Activated gamma-delta T cell treated with Interleukin-2 at 50 U/mL for 16 hours (primary cell): Measurements from ENCODE around the gene TMEM120B.
"Not testable (repeated sequence)": the region's sequence is repeated elsewhere in the genome, so short reads cannot be mapped to it uniquely, and the experiment has no call there.

Source experiments
- DNase-seq: peaks from one replicate; pipeline ENCODE4 v3.0.0-alpha.2; 2020

Gene TMEM120B

GRCh38 chr12:121776190-121777098 lies 63.9 kb downstream of the TMEM120B start:
- peak; percentile 95 for DNase-seq

- DNase-seq, result no peak
These were observed 66.2 kb downstream of the TMEM120B start for GRCh38 chr12:121778567-121779421.

GRCh38 chr12:121779422-121779895 lies 66.9 kb downstream of the TMEM120B start:
- DNase-seq, result no peak

- DNase-seq, result no peak
These were observed 67.9 kb downstream of the TMEM120B start for GRCh38 chr12:121780429-121780828.

- DNase-seq, result no peak
These were observed 69.0 kb downstream of the TMEM120B start for GRCh38 chr12:121781484-121781997.

- DNase-seq, result peak; percentile 46
These were observed 69.7 kb downstream of the TMEM120B start for GRCh38 chr12:121781998-121782979.

GRCh38 chr12:121783766-121784165 lies 71.2 kb downstream of the TMEM120B start:
- DNase-seq, result no peak

GRCh38 chr12:121784460-121784859 lies 71.9 kb downstream of the TMEM120B start:
- no peak for DNase-seq

GRCh38 chr12:121786440-121786825 lies 73.9 kb downstream of the TMEM120B start:
- peak; percentile 54 for DNase-seq

GRCh38 chr12:121787063-121788025 lies 74.8 kb downstream of the TMEM120B start:
- DNase-seq, result peak; percentile 61

GRCh38 chr12:121788176-121788818 lies 75.7 kb downstream of the TMEM120B start:
- DNase-seq, result no peak

GRCh38 chr12:121789233-121789781 lies 76.8 kb downstream of the TMEM120B start:
- DNase-seq, result peak; percentile 50

GRCh38 chr12:121789800-121790728 lies 77.5 kb downstream of the TMEM120B start:
- peak; percentile 97 for DNase-seq

GRCh38 chr12:121790785-121791184 lies 78.2 kb downstream of the TMEM120B start:
- not testable (repeated sequence) for DNase-seq

GRCh38 chr12:121791671-121792551 lies 79.4 kb downstream of the TMEM120B start:
- DNase-seq, result peak; percentile 43

GRCh38 chr12:121792607-121793439 lies 80.3 kb downstream of the TMEM120B start:
- peak; percentile 58 for DNase-seq

- DNase-seq, result peak; percentile 63
These were observed 80.9 kb downstream of the TMEM120B start, which contains the start of gene RHOF for GRCh38 chr12:121793440-121793837. Gene RHOF, minus strand, starts transcription at chr12:121793688. Its CDS starts 55 bp downstream, at chr12:121793633.
